Activated CD4-positive, alpha-beta T cell treated with anti-CD3 and anti-CD28 coated beads for 36 hours (primary cell): ENCODE results near the gene SLC25A11. TPM values are rescaled to one million over a fixed set of nuclear protein-coding genes. Genes with fewer than 3 reads are reported as not detected.
"Not testable (repeated sequence)": the region's sequence is repeated elsewhere in the genome, so short reads cannot be mapped to it uniquely, and the experiment has no call there.

Experiments used
- ATAC-seq: fragments of 200-7000 bp; cut with Tn5 transposase; one replicate; pipeline ENCODE4 v1.10.0; 2021; ENCODE audit warnings: mild to moderate bottlenecking, moderate library complexity
- CTCF ChIA-PET: fragments of 350-600 bp; sonication (Branson Sonifier 250); formaldehyde crosslinking; loops from one replicate; lab custom pipeline; 2021; ENCODE audit warnings: antibody characterized with exemption; lab: Charles Lee
- POLR2A ChIA-PET: fragments of 350-600 bp; sonication (Branson Sonifier 250); formaldehyde crosslinking; loops from one replicate; lab custom pipeline; 2021; ENCODE audit warnings: antibody characterized with exemption, inconsistent platforms; lab: Charles Lee
- DNase-seq: peaks from one replicate; pipeline ENCODE4 v3.0.0-alpha.2; 2020
- H3K27ac Mint-ChIP-seq: one replicate; pipeline ENCODE4 v1.8.0; 2021; ENCODE audit warnings: mixed read lengths
- H3K27me3 Mint-ChIP-seq: one replicate; pipeline ENCODE4 v1.8.0; 2021; ENCODE audit warnings: mixed read lengths
- H3K36me3 Mint-ChIP-seq: one replicate; pipeline ENCODE4 v1.8.0; 2021; ENCODE audit warnings: low read depth, mixed read lengths
- H3K4me1 Mint-ChIP-seq: one replicate; pipeline ENCODE4 v1.8.0; 2021; ENCODE audit warnings: mixed read lengths
- H3K4me3 Mint-ChIP-seq: one replicate; pipeline ENCODE4 v1.8.0; 2021; ENCODE audit warnings: mild to moderate bottlenecking, moderate library complexity, mixed read lengths
- H3K9me3 Mint-ChIP-seq: one replicate; pipeline ENCODE4 v1.8.0; 2021; ENCODE audit warnings: low read depth, mixed read lengths
- intact Hi-C, 2 experiments: fragments of 100-400 bp; cut with DNase I in 1 of 2; cut with micrococcal nuclease in 1 of 2; formaldehyde crosslinking; loops; one replicate each; pipeline versions ENCODE4 v1.14.2 to v1.15.1; 2022 to 2024; cut with DNase I, micrococcal nuclease
- total RNA-seq, 2 experiments: library from RNA; stranded (reverse); gene quantifications; one replicate each; pipeline ENCODE4 v1.2.3, GENCODE V29; 2021

Gene SLC25A11
- total RNA-seq, 2 experiments from 2014 or later = 74.2 to 77.9 TPM

- CTCF ChIA-PET = interaction anchor here (0.8 kb wide), 1 partner anchor 18 kb away, joined by 4 read pairs; no protein-coding TSS in a partner anchor
These were observed 13.1 kb downstream of the SLC25A11 start for GRCh38 chr17:4926577-4927335.

GRCh38 chr17:4921320-4921719, 18.5 kb downstream of the SLC25A11 start:
- ATAC-seq (no peak), DNase-seq (no peak)
- ChIA-PET CTCF (no interaction called here), POLR2A (interaction anchor here (0.6 kb wide), 1 partner anchor 13 kb away, joined by 3 read pairs; no protein-coding TSS in a partner anchor)
- intact Hi-C loops = no loop called here
- H3K36me3 Mint-ChIP-seq = peaks cover under 1% of the 10 kb centered on the region
- H3K27ac Mint-ChIP-seq = no peak overlapping the region
- peaks cover under 1% of the 10 kb centered on the region for H3K4me1 Mint-ChIP-seq
- H3K9me3 Mint-ChIP-seq = no peaks in the 10 kb centered on the region
- H3K4me3 Mint-ChIP-seq = no peak overlapping the region
- H3K27me3 Mint-ChIP-seq = no peaks in the 10 kb centered on the region

More at GRCh38 chr17:4926577-4927335, 13.1 kb downstream of the SLC25A11 start:
- H3K27me3 Mint-ChIP-seq, H3K4me1 Mint-ChIP-seq, DNase-seq, H3K4me3 Mint-ChIP-seq, H3K9me3 Mint-ChIP-seq, POLR2A ChIA-PET, intact Hi-C loops, ATAC-seq: not testable (repeated sequence)
- peaks cover 16% of the 10 kb centered on the region for H3K36me3 Mint-ChIP-seq
- H3K27ac Mint-ChIP-seq = peak overlapping the region; percentile 4

DNA sequence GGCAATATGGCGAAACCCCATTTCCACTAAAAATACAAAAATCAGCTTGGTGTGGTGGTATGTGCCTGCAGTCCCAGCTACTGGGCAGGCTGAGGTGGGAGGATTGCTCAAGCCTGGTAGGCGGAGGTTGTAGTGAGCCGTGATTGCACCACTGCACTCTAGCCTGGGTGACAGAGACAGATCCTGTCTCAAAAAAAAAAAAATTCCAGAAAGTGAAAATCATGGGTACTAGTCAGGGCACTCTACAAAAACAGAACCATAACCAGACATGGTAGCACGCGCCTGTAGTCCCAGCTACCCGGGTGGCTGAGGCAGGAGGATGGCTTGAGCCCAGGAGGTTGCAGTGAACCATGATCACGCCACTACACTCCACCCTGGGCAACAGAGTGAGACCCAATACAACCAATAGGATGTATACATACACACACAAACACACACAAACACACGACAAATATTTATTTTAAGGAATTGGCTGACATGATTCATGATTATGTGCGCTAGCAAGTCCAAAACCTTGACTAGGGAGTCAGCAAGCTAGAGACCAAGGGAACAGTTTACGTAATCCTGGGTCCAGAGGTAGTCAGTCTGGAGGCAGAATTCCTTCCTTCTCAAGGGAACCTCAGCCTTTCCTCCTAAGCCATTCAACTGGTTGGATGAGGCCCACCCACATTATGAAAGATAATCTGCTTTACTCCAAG, 19.3 kb downstream of the SLC25A11 start:
- Mint-ChIP-seq H3K4me3 (no peak overlapping the region), H3K27ac (no peak overlapping the region), H3K4me1 (no peaks in the 10 kb centered on the region), H3K27me3 (no peaks in the 10 kb centered on the region), H3K9me3 (no peaks in the 10 kb centered on the region), H3K36me3 (no peaks in the 10 kb centered on the region)
- ATAC-seq (peak; percentile 23), DNase-seq (no peak)
- intact Hi-C loops = no loop called here
- CTCF ChIA-PET = interaction anchor here (0.8 kb wide), 2 partner anchors 11 to 36 kb away, joined by 3 read pairs; no protein-coding TSS in a partner anchor
- POLR2A ChIA-PET = no interaction called here

DNA sequence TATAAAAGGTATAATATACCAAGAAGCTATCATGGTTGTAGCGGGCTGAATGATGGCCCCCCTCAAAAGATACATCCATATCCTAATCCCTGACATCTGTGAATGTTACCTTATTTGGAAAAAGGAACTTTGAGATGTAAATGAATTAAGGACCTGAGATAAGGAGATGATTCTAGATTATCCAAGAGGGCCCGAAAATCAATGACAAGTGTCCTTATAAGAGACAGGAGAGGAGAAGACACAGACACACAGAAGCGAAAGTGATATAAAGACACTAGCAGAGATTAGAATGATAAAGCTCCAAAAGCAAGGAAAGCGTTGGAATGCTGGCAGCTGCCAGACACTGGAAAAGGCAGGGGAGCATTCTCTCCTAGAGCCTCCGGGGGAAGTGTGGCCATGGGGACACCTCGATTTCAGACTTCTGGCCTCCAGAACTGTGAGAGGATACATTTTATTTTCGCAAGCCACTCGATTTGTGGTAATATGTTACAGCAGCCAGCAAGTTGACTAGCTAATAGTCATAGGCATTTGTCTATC, 20.3 kb downstream of the SLC25A11 start:
- ATAC-seq (no peak), DNase-seq (no peak)
- intact Hi-C loops = no loop called here
- ChIA-PET POLR2A (no interaction called here), CTCF (interaction anchor here (0.7 to 0.8 kb wide), 3 partner anchors 10 to 112 kb away, joined by 3 read pairs; no protein-coding TSS in a partner anchor)
- no peak overlapping the region for H3K27ac Mint-ChIP-seq
- no peaks in the 10 kb centered on the region for H3K9me3 Mint-ChIP-seq
- H3K4me3 Mint-ChIP-seq = no peak overlapping the region
- no peaks in the 10 kb centered on the region for H3K4me1 Mint-ChIP-seq
- H3K36me3 Mint-ChIP-seq = no peaks in the 10 kb centered on the region
- no peaks in the 10 kb centered on the region for H3K27me3 Mint-ChIP-seq

DNA sequence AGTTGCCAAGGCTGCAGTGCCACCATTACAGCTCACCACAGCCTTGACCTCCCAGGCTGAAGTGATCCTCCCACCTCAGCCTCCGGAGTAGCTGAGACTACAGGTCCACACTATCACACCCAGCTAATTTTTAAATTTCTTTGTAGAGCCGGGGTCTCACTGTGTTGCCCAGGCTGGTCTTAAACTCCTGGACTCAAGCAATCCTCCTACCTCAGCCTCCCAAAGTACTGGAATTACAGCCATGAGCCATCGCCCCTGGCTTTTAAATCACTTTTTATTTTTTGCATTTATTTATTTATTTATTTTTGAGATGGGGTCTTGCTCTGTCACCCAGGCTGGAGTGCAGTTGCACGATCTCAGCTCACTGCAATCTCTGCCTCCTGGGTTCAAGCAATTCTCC, 25.3 kb downstream of the SLC25A11 start:
- H3K4me1 Mint-ChIP-seq, H3K27ac Mint-ChIP-seq, H3K27me3 Mint-ChIP-seq, H3K4me3 Mint-ChIP-seq, DNase-seq, H3K36me3 Mint-ChIP-seq, H3K9me3 Mint-ChIP-seq, POLR2A ChIA-PET, CTCF ChIA-PET, ATAC-seq, intact Hi-C loops: not testable (repeated sequence)

GRCh38 chr17:4913994-4914393, 25.9 kb downstream of the SLC25A11 start:
- no peaks in the 10 kb centered on the region for H3K4me1 Mint-ChIP-seq
- DNase-seq (no peak), ATAC-seq (no peak)
- H3K36me3 Mint-ChIP-seq = no peaks in the 10 kb centered on the region
- ChIA-PET CTCF (no interaction called here), POLR2A (no interaction called here)
- H3K27ac Mint-ChIP-seq = no peak overlapping the region
- peaks cover 3% of the 10 kb centered on the region for H3K27me3 Mint-ChIP-seq
- H3K4me3 Mint-ChIP-seq = no peak overlapping the region
- intact Hi-C loops = no loop called here
- H3K9me3 Mint-ChIP-seq = no peaks in the 10 kb centered on the region

DNA sequence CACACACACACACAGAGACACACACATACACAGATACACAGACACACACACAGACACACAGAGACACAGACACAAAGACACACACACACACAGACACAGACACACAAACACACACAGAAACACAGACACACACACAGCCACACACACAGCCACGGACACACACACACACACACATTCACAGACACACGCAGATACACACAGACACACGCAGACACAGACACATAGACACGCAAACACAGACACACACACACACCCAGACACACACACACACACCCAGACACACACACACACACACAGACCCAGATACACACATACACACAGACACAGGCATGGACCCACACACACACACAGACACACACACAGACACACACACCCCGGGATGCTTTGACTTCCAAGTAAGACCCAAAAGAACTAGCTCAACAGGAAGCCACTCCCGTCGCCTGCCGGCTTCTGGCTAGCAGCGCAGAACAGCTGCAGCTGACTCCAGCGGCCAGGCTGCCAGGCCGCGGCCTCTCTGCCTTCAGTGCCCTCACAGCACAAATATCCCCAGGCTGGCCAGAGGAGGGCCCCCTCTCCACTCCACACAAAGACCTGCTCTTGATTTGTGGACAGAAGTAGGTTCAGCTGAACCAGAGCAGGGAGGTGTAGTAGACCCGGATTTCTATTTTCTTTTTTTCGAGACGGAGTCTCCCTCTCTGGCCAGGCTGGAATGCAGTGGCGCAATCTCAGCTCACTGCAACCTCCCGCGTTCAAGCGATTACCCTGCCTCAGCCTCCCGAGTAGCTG, 30.9 kb downstream of the SLC25A11 start:
- H3K9me3 Mint-ChIP-seq = no peaks in the 10 kb centered on the region
- H3K36me3 Mint-ChIP-seq = no peaks in the 10 kb centered on the region
- intact Hi-C loops = loop anchor here (1.0 to 5.0 kb wide), 7 partner anchors 25 to 153 kb away; partner anchors contain the start of genes CAMTA2 (in 1 of the 2), INCA1 (in 1 of the 2), KIF1C (in 1 of the 2) and RNF167 (in 1 of the 2)
- H3K27ac Mint-ChIP-seq = no peak overlapping the region
- peaks cover 3% of the 10 kb centered on the region for H3K27me3 Mint-ChIP-seq
- H3K4me3 Mint-ChIP-seq = no peak overlapping the region
- CTCF ChIA-PET = interaction anchor here (0.6 to 2.0 kb wide), 24 partner anchors 9 to 342 kb away, joined by 3 to 10 read pairs (median 3); partner anchors contain the start of genes C17orf107, ENO3, RNF167 and SLC25A11
- POLR2A ChIA-PET = interaction anchor here (0.5 to 0.6 kb wide), 3 partner anchors 83 to 406 kb away, joined by 3 to 4 read pairs (median 3); no protein-coding TSS in a partner anchor
- ATAC-seq (peak; percentile 97), DNase-seq (peak; percentile 86)
- H3K4me1 Mint-ChIP-seq = no peaks in the 10 kb centered on the region

- CTCF ChIA-PET = interaction anchor here (0.6 to 2.0 kb wide), 12 partner anchors 8 to 205 kb away, joined by 3 to 10 read pairs (median 4); partner anchors contain the start of genes C17orf107, ENO3, RNF167 and SLC25A11
- Mint-ChIP-seq H3K36me3 (no peaks in the 10 kb centered on the region), H3K27ac (no peak overlapping the region), H3K4me1 (peaks cover 4% of the 10 kb centered on the region), H3K4me3 (no peak overlapping the region), H3K9me3 (no peaks in the 10 kb centered on the region), H3K27me3 (peaks cover 3% of the 10 kb centered on the region)
- POLR2A ChIA-PET = interaction anchor here (0.6 kb wide), 1 partner anchor 405 kb away, joined by 4 read pairs; no protein-coding TSS in a partner anchor
- ATAC-seq = peak; percentile 27
- intact Hi-C loops = loop anchor here in 1 of 2 experiments (5.0 kb wide), 2 partner anchors 34 to 154 kb away; partner anchors contain the start of genes RNF167 and SLC25A11
- DNase-seq = peak; percentile 38
These were observed 31.5 kb downstream of the SLC25A11 start for GRCh38 chr17:4908301-4908700.

- peaks cover 17% of the 10 kb centered on the region for H3K4me1 Mint-ChIP-seq
- ATAC-seq, H3K27me3 Mint-ChIP-seq, DNase-seq, CTCF ChIA-PET, POLR2A ChIA-PET, H3K9me3 Mint-ChIP-seq, H3K36me3 Mint-ChIP-seq, H3K4me3 Mint-ChIP-seq, H3K27ac Mint-ChIP-seq: not testable (repeated sequence)
- intact Hi-C loops = loop anchor here in 1 of 2 experiments (5.0 kb wide), 2 partner anchors 36 to 156 kb away; partner anchors contain the start of genes RNF167 and SLC25A11
These were observed 33.2 kb downstream of the SLC25A11 start for GRCh38 chr17:4906642-4907041.
